ENCODE data around the gene SLC25A15.

DNA sequence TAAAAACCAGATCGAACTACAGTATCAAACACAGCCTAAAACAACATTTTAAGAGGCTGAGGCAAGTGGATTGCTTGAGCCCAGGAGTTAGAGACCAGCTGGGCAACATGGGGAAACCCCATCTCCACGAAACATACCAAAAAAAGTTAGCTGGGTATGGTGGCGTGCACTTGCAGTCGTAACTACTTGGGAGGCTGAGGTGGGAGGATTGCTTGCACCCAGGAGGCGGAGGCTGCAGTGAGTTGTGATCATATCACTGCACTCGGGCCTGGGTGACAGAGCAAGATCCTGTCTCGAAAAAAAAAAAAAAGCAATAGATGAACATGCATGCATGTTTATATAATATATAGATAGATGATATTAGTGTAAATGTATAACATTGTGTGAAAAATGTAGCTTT lies 13.2 kb upstream of the SLC25A15 start:
- TF ChIP-seq POLR2A (IDR thresholded peaks at IDR 0.05; ENCODE audit: low read length) (no peak), GATA1 (IDR thresholded peaks at IDR 0.05; ENCODE audit: low read depth, low read length) (no peak)

Data from erythroblast (primary cell).